MM.1S (cell line): ENCODE results near the gene TOX2.

Source experiments
- CTCF ChIP-seq: fragments of 300-600 bp; sonication (generic); IDR thresholded peaks from 2 replicates; pipeline ENCODE4 v1.5.1; 2016; ENCODE audit warnings: antibody characterized with exemption, low read length, mixed read lengths
- EZH2 ChIP-seq: fragments of 300-600 bp; sonication (generic); optimal IDR thresholded peaks from 2 replicates; pipeline ENCODE3; 2017; ENCODE audit warnings: low read depth, mild to moderate bottlenecking, antibody characterized with exemption, low read length, mixed read lengths

GRCh38 chr20:44057698-44058675 is 143.3 kb downstream of the TOX2 start:
- TF ChIP-seq CTCF (no peak), EZH2 (no peak)
